MM.1S (cell line): ENCODE results near the gene STARD3NL.

ENCODE experiments used
- DNase-seq: peaks from one replicate; pipeline ENCODE4 v3.0.0-alpha.2; 2015
- H2AFZ ChIP-seq: fragments of 300-600 bp; sonication (generic); 2 replicates; pipeline ENCODE4 v1.6.0; 2016; ENCODE audit warnings: antibody characterized with exemption, low read length
- H3F3A ChIP-seq: fragments of 300-600 bp; sonication (generic); 2 replicates; pipeline ENCODE4 v1.6.1; 2016; ENCODE audit warnings: mild to moderate bottlenecking, antibody characterized with exemption, low read length, moderate library complexity, mixed read lengths; ENCODE audit not compliant: insufficient read depth
- H3K27ac ChIP-seq: fragments of 300-600 bp; sonication (generic); 2 replicates; pipeline ENCODE4 v1.5.1; 2016; ENCODE audit warnings: mild to moderate bottlenecking, low read length
- H3K27me3 ChIP-seq: fragments of 300-600 bp; sonication (generic); replicated peaks from 2 replicates; pipeline ENCODE4 v1.6.0; 2016; ENCODE audit warnings: low read length; ENCODE audit not compliant: insufficient read depth
- H3K36me3 ChIP-seq: fragments of 300-600 bp; sonication (generic); replicated peaks from 2 replicates; pipeline ENCODE4 v1.6.1; 2016; ENCODE audit warnings: mild to moderate bottlenecking, low read length, mixed read lengths; ENCODE audit not compliant: insufficient read depth
- H3K4me1 ChIP-seq: fragments of 300-600 bp; sonication (generic); 2 replicates; pipeline ENCODE4 v1.6.1; 2016; ENCODE audit warnings: low read length, mixed read lengths
- H3K4me2 ChIP-seq: fragments of 300-600 bp; sonication (generic); 2 replicates; pipeline ENCODE4 v1.6.0; 2016; ENCODE audit warnings: low read depth, low read length
- H3K4me3 ChIP-seq: fragments of 300-600 bp; sonication (generic); 2 replicates; pipeline ENCODE4 v1.5.1; 2016; ENCODE audit warnings: low read length, mixed read lengths
- H3K79me2 ChIP-seq: fragments of 300-600 bp; sonication (generic); 2 replicates; pipeline ENCODE4 v1.6.1; 2016; ENCODE audit warnings: mixed run types, low read length, mixed read lengths
- H3K9ac ChIP-seq: fragments of 300-600 bp; sonication (generic); 2 replicates; pipeline ENCODE4 v1.6.1; 2016; ENCODE audit warnings: low read length, mixed read lengths
- H3K9me2 ChIP-seq: fragments of 300-600 bp; sonication (generic); replicated peaks from 2 replicates; pipeline ENCODE4 v1.6.1; 2016; ENCODE audit warnings: mild to moderate bottlenecking, low read length, mixed read lengths; ENCODE audit not compliant: insufficient read depth
- H3K9me3 ChIP-seq: fragments of 300-600 bp; sonication (generic); replicated peaks from 2 replicates; pipeline ENCODE4 v1.6.1; 2016; ENCODE audit warnings: mild to moderate bottlenecking, low read length, mixed read lengths; ENCODE audit not compliant: insufficient read depth
- H4K20me1 ChIP-seq: fragments of 300-600 bp; sonication (generic); 2 replicates; pipeline ENCODE4 v1.6.1; 2016; ENCODE audit warnings: mild to moderate bottlenecking, low read length, moderate library complexity, mixed read lengths; ENCODE audit not compliant: insufficient read depth
- EZH2 ChIP-seq: fragments of 300-600 bp; sonication (generic); optimal IDR thresholded peaks from 2 replicates; pipeline ENCODE3; 2017; ENCODE audit warnings: low read depth, mild to moderate bottlenecking, antibody characterized with exemption, low read length, mixed read lengths
- EZH2phosphoT487 ChIP-seq: fragments of 300-600 bp; sonication (generic); IDR thresholded peaks from 2 replicates; pipeline ENCODE4 v1.6.1; 2018; ENCODE audit warnings: antibody characterized with exemption, low read length
- TF ChIP-seq, protein P1 (sequence below): fragments of 300-600 bp; sonication (generic); IDR thresholded peaks from 2 replicates; pipeline ENCODE4 v1.5.1; 2016; ENCODE audit warnings: antibody characterized with exemption, low read length, mixed read lengths

STARD3NL gene

DNA sequence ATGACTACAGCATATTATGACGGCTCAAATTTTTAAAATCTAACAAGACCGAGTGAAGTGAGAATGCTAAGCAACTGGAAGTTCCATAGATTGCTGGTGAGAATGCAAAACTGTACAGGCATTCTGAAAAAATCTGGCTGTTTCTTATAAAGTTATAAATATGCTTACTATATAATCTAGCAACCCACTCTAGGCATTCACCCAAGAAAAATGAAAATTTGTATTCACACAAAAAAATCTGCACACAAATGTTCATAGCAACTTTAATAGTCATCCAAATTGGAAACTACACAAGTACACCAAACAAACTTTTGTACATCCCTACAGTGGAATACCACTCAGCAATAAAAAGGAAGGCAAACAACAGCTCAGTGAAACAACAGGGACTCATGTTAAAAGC, 39.9 kb upstream of the STARD3NL start:
- Histone ChIP-seq H3K9ac (no peak overlapping the region), H3K79me2 (no peaks in the 10 kb centered on the region), H3K27ac (no peak overlapping the region)

DNA sequence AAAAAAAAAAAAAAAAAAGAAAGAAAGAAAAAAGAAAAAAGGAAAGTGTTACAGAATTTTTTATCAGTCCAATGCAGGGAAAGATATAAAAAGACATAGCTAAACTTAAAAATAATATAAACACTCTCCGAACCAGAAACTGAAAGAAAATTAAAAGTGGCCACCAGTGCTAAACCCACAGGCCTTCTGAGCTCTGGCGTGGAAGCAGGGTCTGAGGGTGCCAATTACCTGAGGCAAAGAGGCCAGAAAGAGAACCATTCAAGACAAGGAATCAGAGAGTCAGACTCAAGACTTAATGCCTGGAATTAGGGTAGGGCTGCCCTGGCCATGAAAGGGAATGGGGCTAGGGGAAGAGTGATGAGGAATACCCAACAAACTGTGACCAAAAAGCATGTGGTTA, 36.9 kb upstream of the STARD3NL start:
- H3K4me3 ChIP-seq = no peak overlapping the region
- H3K4me1 ChIP-seq = no peaks in the 10 kb centered on the region
- no peaks in the 10 kb centered on the region for H3K9me3 ChIP-seq
- no peaks in the 10 kb centered on the region for H3F3A ChIP-seq
- H3K4me2 ChIP-seq = no peak overlapping the region
- no peaks in the 10 kb centered on the region for H3K79me2 ChIP-seq
- H3K9me2 ChIP-seq = no peaks in the 10 kb centered on the region
- no peaks in the 10 kb centered on the region for H4K20me1 ChIP-seq
- H3K27ac ChIP-seq = no peak overlapping the region
- no peak for DNase-seq
- H2AFZ ChIP-seq = no peak overlapping the region
- no peaks in the 10 kb centered on the region for H3K27me3 ChIP-seq
- H3K9ac ChIP-seq = no peak overlapping the region
- no peaks in the 10 kb centered on the region for H3K36me3 ChIP-seq
- TF ChIP-seq EZH2 = no peak
- TF ChIP-seq, protein P1, sequence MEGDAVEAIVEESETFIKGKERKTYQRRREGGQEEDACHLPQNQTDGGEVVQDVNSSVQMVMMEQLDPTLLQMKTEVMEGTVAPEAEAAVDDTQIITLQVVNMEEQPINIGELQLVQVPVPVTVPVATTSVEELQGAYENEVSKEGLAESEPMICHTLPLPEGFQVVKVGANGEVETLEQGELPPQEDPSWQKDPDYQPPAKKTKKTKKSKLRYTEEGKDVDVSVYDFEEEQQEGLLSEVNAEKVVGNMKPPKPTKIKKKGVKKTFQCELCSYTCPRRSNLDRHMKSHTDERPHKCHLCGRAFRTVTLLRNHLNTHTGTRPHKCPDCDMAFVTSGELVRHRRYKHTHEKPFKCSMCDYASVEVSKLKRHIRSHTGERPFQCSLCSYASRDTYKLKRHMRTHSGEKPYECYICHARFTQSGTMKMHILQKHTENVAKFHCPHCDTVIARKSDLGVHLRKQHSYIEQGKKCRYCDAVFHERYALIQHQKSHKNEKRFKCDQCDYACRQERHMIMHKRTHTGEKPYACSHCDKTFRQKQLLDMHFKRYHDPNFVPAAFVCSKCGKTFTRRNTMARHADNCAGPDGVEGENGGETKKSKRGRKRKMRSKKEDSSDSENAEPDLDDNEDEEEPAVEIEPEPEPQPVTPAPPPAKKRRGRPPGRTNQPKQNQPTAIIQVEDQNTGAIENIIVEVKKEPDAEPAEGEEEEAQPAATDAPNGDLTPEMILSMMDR = no peak
- no peak for TF ChIP-seq EZH2phosphoT487

More for the DNA sequence above, 39.9 kb upstream of the STARD3NL start:
- Histone ChIP-seq H3K36me3 (no peaks in the 10 kb centered on the region), H3K9me3 (no peaks in the 10 kb centered on the region), H3K4me3 (no peak overlapping the region), H4K20me1 (no peaks in the 10 kb centered on the region), H3K27me3 (no peaks in the 10 kb centered on the region), H2AFZ (no peak overlapping the region), H3K4me1 (no peaks in the 10 kb centered on the region), H3F3A (no peaks in the 10 kb centered on the region), H3K4me2 (no peak overlapping the region), H3K9me2 (no peaks in the 10 kb centered on the region)
- TF ChIP-seq, protein P1 = no peak
- TF ChIP-seq EZH2 = no peak
- no peak for TF ChIP-seq EZH2phosphoT487
- DNase-seq = no peak

DNA sequence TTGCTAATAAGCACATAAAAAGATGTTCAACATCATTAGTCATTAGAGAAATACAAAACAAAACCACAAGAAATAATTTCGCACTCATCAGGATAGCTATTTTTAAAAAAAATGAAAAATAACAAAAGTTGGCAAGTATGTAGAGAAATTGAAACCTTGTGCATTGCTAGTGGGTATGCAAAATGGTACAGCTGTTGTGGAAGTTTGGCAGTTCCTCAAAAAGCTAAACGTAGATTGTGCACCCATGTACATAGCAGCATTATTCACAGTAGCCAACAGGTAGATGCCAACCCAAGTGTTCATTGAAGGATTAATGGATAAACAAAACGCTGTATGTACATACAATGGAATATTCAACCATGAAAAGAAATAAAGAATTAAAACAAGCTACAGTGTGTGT, 35.3 kb upstream of the STARD3NL start:
- H3K36me3 ChIP-seq = no peaks in the 10 kb centered on the region
- no peak overlapping the region for H3K27ac ChIP-seq
- no peaks in the 10 kb centered on the region for H3K9me2 ChIP-seq
- H4K20me1 ChIP-seq = no peaks in the 10 kb centered on the region
- no peaks in the 10 kb centered on the region for H3K79me2 ChIP-seq
- no peak overlapping the region for H3K4me3 ChIP-seq
- H3F3A ChIP-seq = no peaks in the 10 kb centered on the region
- H3K27me3 ChIP-seq = no peaks in the 10 kb centered on the region
- TF ChIP-seq EZH2phosphoT487 = no peak
- TF ChIP-seq, protein P1 = no peak
- TF ChIP-seq EZH2 = no peak
- DNase-seq = no peak
- no peak overlapping the region for H3K4me2 ChIP-seq
- no peak overlapping the region for H2AFZ ChIP-seq
- H3K4me1 ChIP-seq = no peaks in the 10 kb centered on the region
- no peaks in the 10 kb centered on the region for H3K9me3 ChIP-seq
- no peak overlapping the region for H3K9ac ChIP-seq
